NCI-H1930 (cell line): ENCODE results near the gene SENP1.

Experiments
- DNase-seq, 2 experiments: peaks; one replicate each; lab custom pipeline; 2025; lab: John Stamatoyannopoulos, UW

Gene SENP1

GRCh38 chr12:47999816-48000215 lies 106.1 kb downstream of the SENP1 start:
- DNase-seq, result no peak

GRCh38 chr12:47997321-47997720 lies 108.6 kb downstream of the SENP1 start:
- no peak for DNase-seq

DNA sequence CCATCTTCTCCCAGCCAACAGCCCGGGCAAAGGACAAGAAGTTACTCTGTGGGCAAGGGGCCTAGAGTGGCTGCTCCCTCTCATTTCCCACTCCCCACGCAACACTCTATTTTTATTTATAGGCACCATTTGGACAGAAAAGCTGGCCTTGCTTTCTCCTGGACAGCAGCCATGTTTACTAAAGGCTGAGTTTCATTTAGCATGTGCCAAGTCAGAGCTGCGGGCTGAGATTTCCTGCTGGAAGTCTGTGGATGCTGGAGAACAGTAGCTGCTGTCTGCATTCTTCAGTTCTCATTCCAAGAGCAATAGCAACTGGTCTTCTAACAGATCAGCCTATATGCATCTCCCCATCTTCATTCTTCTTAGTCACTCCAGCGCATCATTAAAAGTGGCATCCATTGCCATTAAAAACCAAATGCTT lies 109.9 kb downstream of the SENP1 start:
- DNase-seq, result no peak

DNA sequence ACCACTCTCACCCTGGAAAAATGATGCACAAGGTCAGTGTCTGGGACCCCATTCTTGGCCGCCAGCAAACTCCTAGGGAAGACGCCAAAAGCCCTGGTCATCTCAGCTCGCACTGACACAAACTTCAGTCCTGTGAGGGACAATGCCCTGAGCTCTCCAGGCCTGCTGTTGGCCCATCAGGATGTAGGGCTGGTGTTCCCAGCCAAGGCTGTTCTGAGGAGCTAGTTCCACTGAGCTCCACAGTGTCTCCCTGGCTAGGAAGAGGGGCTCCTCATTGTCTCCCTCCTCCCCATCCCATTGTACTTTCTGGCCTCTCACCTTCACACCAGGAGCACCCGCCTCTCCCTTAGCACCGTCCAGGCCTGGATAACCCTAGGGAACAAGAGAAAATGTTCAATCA lies 112.4 kb downstream of the SENP1 start:
- no peak for DNase-seq
